ENCODE data around the gene DYDC1.

Gene DYDC1

GRCh38 chr10:80319725-80320290 is 36.7 kb downstream of the DYDC1 start:
- Histone ChIP-seq H3K79me1 (ENCODE audit: low read depth, low read length) (no peaks in the 10 kb centered on the region), H3K4me3 (ENCODE audit: low read length in 2 of 2) (no peak overlapping the region), H3K4ac (ENCODE audit: low read length) (no peak overlapping the region), H3K27me3 (ENCODE audit: control insufficient read depth in 3 of 3, insufficient read depth in 3 of 3, low read depth in 1 of 3, low read length in 3 of 3) (no peaks in the 10 kb centered on the region), H2BK120ac (ENCODE audit: low read depth, low read length) (no peak overlapping the region), H3K9ac (ENCODE audit: low read depth, low read length, poor library complexity) (no peak overlapping the region), H3K27ac (replicated peaks; ENCODE audit: low read length) (no peak overlapping the region), H2AFZ (ENCODE audit: low read length) (no peak overlapping the region), H2BK12ac (ENCODE audit: low read length) (no peak overlapping the region), H2AK5ac (ENCODE audit: low read depth, low read length) (no peak overlapping the region), H3K36me3 (replicated peaks in 1 of 2; ENCODE audit: control insufficient read depth in 2 of 2, insufficient read depth in 2 of 2, low read length in 2 of 2) (no peaks in the 10 kb centered on the region), H3K9me3 (replicated peaks in 1 of 2; ENCODE audit: control insufficient read depth in 2 of 2, insufficient read depth in 1 of 2, low read depth in 1 of 2, low read length in 2 of 2) (no peaks in the 10 kb centered on the region), H3K4me2 (ENCODE audit: insufficient read depth, low read length, poor library complexity, severe bottlenecking) (no peak overlapping the region), H3K18ac (ENCODE audit: low read length) (no peak overlapping the region), H4K8ac (ENCODE audit: low read depth, low read length) (no peak overlapping the region), H2BK15ac (ENCODE audit: low read length) (no peak overlapping the region), H3K14ac (ENCODE audit: low read length) (no peak overlapping the region), H3K23ac (ENCODE audit: low read depth, low read length, poor library complexity) (no peak overlapping the region), H2BK5ac (ENCODE audit: low read length) (no peak overlapping the region), H3K4me1 (ENCODE audit: control insufficient read depth in 2 of 2, insufficient read depth in 1 of 2, low read depth in 1 of 2, low read length in 2 of 2) (peaks cover 2 to 7% of the 10 kb centered on the region in 2 donors), H4K91ac (ENCODE audit: low read depth, low read length, poor library complexity) (no peak overlapping the region)
- no peak for DNase-seq (ENCODE audit: low spot score)
- no CpG with 5 or more reads among the region's 2 CpGs for WGBS, 2 donors (ENCODE audit: extremely low coverage in 2 of 2, insufficient read length in 2 of 2, insufficient replicate concordance in 1 of 2)

GRCh38 chr10:80319318-80319717 is 37.2 kb downstream of the DYDC1 start:
- H3K4me2 ChIP-seq (ENCODE audit: insufficient read depth, low read length, poor library complexity, severe bottlenecking), result no peak overlapping the region
- H2BK12ac ChIP-seq (ENCODE audit: low read length), result no peak overlapping the region
- no peak overlapping the region for H4K91ac ChIP-seq (ENCODE audit: low read depth, low read length, poor library complexity)
- H3K27ac ChIP-seq (replicated peaks; ENCODE audit: low read length), result no peak overlapping the region
- no peaks in the 10 kb centered on the region for H3K36me3 ChIP-seq (replicated peaks in 1 of 2; ENCODE audit: control insufficient read depth in 2 of 2, insufficient read depth in 2 of 2, low read length in 2 of 2)
- no peak overlapping the region for H2AFZ ChIP-seq (ENCODE audit: low read length)
- no peak overlapping the region for H3K18ac ChIP-seq (ENCODE audit: low read length)
- H3K79me1 ChIP-seq (ENCODE audit: low read depth, low read length), result no peaks in the 10 kb centered on the region
- no peak overlapping the region for H3K9ac ChIP-seq (ENCODE audit: low read depth, low read length, poor library complexity)
- no peak overlapping the region for H3K14ac ChIP-seq (ENCODE audit: low read length)
- H4K8ac ChIP-seq (ENCODE audit: low read depth, low read length), result no peak overlapping the region
- no peak overlapping the region for H2BK15ac ChIP-seq (ENCODE audit: low read length)
- H3K4ac ChIP-seq (ENCODE audit: low read length), result no peak overlapping the region
- no peak overlapping the region for H2AK5ac ChIP-seq (ENCODE audit: low read depth, low read length)
- no peaks in the 10 kb centered on the region for H3K9me3 ChIP-seq (replicated peaks in 1 of 2; ENCODE audit: control insufficient read depth in 2 of 2, insufficient read depth in 1 of 2, low read depth in 1 of 2, low read length in 2 of 2)
- WGBS, 2 donors (ENCODE audit: extremely low coverage in 2 of 2, insufficient read length in 2 of 2, insufficient replicate concordance in 1 of 2), result no CpG with 5 or more reads among the region's 2 CpGs
- no peak overlapping the region for H3K23ac ChIP-seq (ENCODE audit: low read depth, low read length, poor library complexity)
- no peak for DNase-seq (ENCODE audit: low spot score)
- H3K27me3 ChIP-seq (ENCODE audit: control insufficient read depth in 3 of 3, insufficient read depth in 3 of 3, low read depth in 1 of 3, low read length in 3 of 3), result no peaks in the 10 kb centered on the region
- H2BK5ac ChIP-seq (ENCODE audit: low read length), result no peak overlapping the region
- peaks cover 2 to 7% of the 10 kb centered on the region in 2 donors for H3K4me1 ChIP-seq (ENCODE audit: control insufficient read depth in 2 of 2, insufficient read depth in 1 of 2, low read depth in 1 of 2, low read length in 2 of 2)
- no peak overlapping the region for H2BK120ac ChIP-seq (ENCODE audit: low read depth, low read length)
- no peak overlapping the region for H3K4me3 ChIP-seq (ENCODE audit: low read length in 2 of 2)

DNA sequence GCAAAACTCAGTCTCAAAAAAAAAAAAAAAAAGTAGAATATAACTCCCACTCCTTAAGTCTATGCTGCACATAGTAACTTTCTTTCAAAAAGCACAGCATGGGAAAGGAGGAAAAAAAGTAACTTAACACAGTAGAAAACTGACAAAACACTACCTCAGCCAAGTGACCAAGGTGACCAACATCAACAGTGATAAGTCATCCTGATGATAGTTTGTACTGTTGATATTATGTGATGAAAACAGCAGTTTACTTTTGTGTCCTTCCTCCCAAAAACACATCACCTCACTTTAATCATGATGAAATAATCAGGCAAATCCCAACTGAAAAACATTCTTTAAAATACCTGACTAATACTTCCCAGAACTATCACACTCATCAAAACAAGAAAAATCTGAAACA is 37.8 kb downstream of the DYDC1 start:
- Histone ChIP-seq H3K4ac (ENCODE audit: low read length) (no peak overlapping the region), H3K18ac (ENCODE audit: low read length) (no peak overlapping the region)

GRCh38 chr10:80315391-80315790 is 41.2 kb downstream of the DYDC1 start:
- no peak overlapping the region for H2AFZ ChIP-seq (ENCODE audit: low read length)

More for the DNA sequence above, 37.8 kb downstream of the DYDC1 start:
- H3K4me2 ChIP-seq (ENCODE audit: insufficient read depth, low read length, poor library complexity, severe bottlenecking), result no peak overlapping the region
- no peaks in the 10 kb centered on the region for H3K79me1 ChIP-seq (ENCODE audit: low read depth, low read length)
- no peak overlapping the region for H3K23ac ChIP-seq (ENCODE audit: low read depth, low read length, poor library complexity)
- no peak overlapping the region for H2BK5ac ChIP-seq (ENCODE audit: low read length)
- H3K36me3 ChIP-seq (replicated peaks in 1 of 2; ENCODE audit: control insufficient read depth in 2 of 2, insufficient read depth in 2 of 2, low read length in 2 of 2), result no peaks in the 10 kb centered on the region
- no peak overlapping the region for H3K9ac ChIP-seq (ENCODE audit: low read depth, low read length, poor library complexity)
- H4K8ac ChIP-seq (ENCODE audit: low read depth, low read length), result no peak overlapping the region
- no peak overlapping the region for H3K27ac ChIP-seq (replicated peaks; ENCODE audit: low read length)
- H2BK120ac ChIP-seq (ENCODE audit: low read depth, low read length), result no peak overlapping the region
- peaks cover 2 to 7% of the 10 kb centered on the region in 2 donors for H3K4me1 ChIP-seq (ENCODE audit: control insufficient read depth in 2 of 2, insufficient read depth in 1 of 2, low read depth in 1 of 2, low read length in 2 of 2)
- no peak overlapping the region for H2BK15ac ChIP-seq (ENCODE audit: low read length)
- no peak overlapping the region for H2BK12ac ChIP-seq (ENCODE audit: low read length)
- no peaks in the 10 kb centered on the region for H3K9me3 ChIP-seq (replicated peaks in 1 of 2; ENCODE audit: control insufficient read depth in 2 of 2, insufficient read depth in 1 of 2, low read depth in 1 of 2, low read length in 2 of 2)
- no peak overlapping the region for H2AFZ ChIP-seq (ENCODE audit: low read length)
- no peak overlapping the region for H3K4me3 ChIP-seq (ENCODE audit: low read length in 2 of 2)
- DNase-seq (ENCODE audit: low spot score), result no peak
- no peaks in the 10 kb centered on the region for H3K27me3 ChIP-seq (ENCODE audit: control insufficient read depth in 3 of 3, insufficient read depth in 3 of 3, low read depth in 1 of 3, low read length in 3 of 3)
- no peak overlapping the region for H3K14ac ChIP-seq (ENCODE audit: low read length)
- no peak overlapping the region for H2AK5ac ChIP-seq (ENCODE audit: low read depth, low read length)
- no peak overlapping the region for H4K91ac ChIP-seq (ENCODE audit: low read depth, low read length, poor library complexity)

More at GRCh38 chr10:80315391-80315790, 41.2 kb downstream of the DYDC1 start:
- Histone ChIP-seq H3K36me3 (replicated peaks in 1 of 2; ENCODE audit: control insufficient read depth in 2 of 2, insufficient read depth in 2 of 2, low read length in 2 of 2) (no peaks in the 10 kb centered on the region), H2BK12ac (ENCODE audit: low read length) (no peak overlapping the region), H3K18ac (ENCODE audit: low read length) (no peak overlapping the region), H3K27ac (replicated peaks; ENCODE audit: low read length) (no peak overlapping the region), H3K23ac (ENCODE audit: low read depth, low read length, poor library complexity) (peak overlapping the region; percentile 75), H3K14ac (ENCODE audit: low read length) (no peak overlapping the region), H3K4ac (ENCODE audit: low read length) (no peak overlapping the region), H4K91ac (ENCODE audit: low read depth, low read length, poor library complexity) (no peak overlapping the region), H4K8ac (ENCODE audit: low read depth, low read length) (no peak overlapping the region), H3K79me1 (ENCODE audit: low read depth, low read length) (no peaks in the 10 kb centered on the region), H3K27me3 (ENCODE audit: control insufficient read depth in 3 of 3, insufficient read depth in 3 of 3, low read depth in 1 of 3, low read length in 3 of 3) (no peaks in the 10 kb centered on the region), H3K4me1 (ENCODE audit: control insufficient read depth in 2 of 2, insufficient read depth in 1 of 2, low read depth in 1 of 2, low read length in 2 of 2) (no peaks in the 10 kb centered on the region), H2BK5ac (ENCODE audit: low read length) (no peak overlapping the region), H2BK15ac (ENCODE audit: low read length) (no peak overlapping the region), H3K9ac (ENCODE audit: low read depth, low read length, poor library complexity) (no peak overlapping the region), H3K9me3 (replicated peaks in 1 of 2; ENCODE audit: control insufficient read depth in 2 of 2, insufficient read depth in 1 of 2, low read depth in 1 of 2, low read length in 2 of 2) (no peaks in the 10 kb centered on the region), H3K4me3 (ENCODE audit: low read length in 2 of 2) (no peak overlapping the region), H3K4me2 (ENCODE audit: insufficient read depth, low read length, poor library complexity, severe bottlenecking) (no peak overlapping the region), H2AK5ac (ENCODE audit: low read depth, low read length) (no peak overlapping the region), H2BK120ac (ENCODE audit: low read depth, low read length) (no peak overlapping the region)
- no peak for DNase-seq (ENCODE audit: low spot score)
- WGBS, 2 donors (ENCODE audit: extremely low coverage in 2 of 2, insufficient read length in 2 of 2, insufficient replicate concordance in 1 of 2), result no CpG with 5 or more reads among the region's 21 CpGs

All from neuronal stem cell (in vitro differentiated cells).